HL-60 (cell line): ENCODE data around the gene MRPS23.

Experiments used
- POLR2AphosphoS5 ChIP-seq: IDR thresholded peaks from 2 replicates; pipeline ENCODE4 v1.6.1; 2012; ENCODE audit warnings: low read depth
- TF ChIP-seq, protein P1 (sequence below): IDR thresholded peaks from one replicate; pipeline ENCODE4 v1.5.1; 2011; ENCODE audit warnings: low read length, control low read depth, inconsistent platforms; ENCODE audit not compliant: insufficient read depth
- TF ChIP-seq, protein P2 (sequence below): IDR thresholded peaks from 2 replicates; pipeline ENCODE4 v1.6.1; 2012; ENCODE audit warnings: low read depth; ENCODE audit not compliant: insufficient replicate concordance

DNA sequence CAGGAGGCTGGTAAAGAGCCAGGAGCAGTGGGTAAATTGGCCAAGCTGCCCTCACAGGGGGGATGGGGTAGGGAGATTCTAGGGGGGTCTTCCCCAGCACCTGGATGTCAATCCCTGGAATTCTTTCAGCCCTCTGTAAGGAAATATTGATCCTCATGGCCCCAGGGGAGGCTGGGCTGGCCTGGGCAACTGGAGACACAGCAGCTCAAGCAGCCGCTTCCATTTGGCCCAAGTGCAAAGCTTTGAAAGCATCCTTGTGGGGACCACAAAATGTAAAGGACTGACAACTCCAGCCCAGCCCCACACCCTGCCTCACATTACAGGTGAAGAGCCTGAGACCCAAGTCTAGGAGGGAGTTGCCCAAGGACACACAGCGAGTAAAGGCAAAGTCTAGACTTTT, 39.4 kb upstream of the MRPS23 start:
- TF ChIP-seq, protein P1, sequence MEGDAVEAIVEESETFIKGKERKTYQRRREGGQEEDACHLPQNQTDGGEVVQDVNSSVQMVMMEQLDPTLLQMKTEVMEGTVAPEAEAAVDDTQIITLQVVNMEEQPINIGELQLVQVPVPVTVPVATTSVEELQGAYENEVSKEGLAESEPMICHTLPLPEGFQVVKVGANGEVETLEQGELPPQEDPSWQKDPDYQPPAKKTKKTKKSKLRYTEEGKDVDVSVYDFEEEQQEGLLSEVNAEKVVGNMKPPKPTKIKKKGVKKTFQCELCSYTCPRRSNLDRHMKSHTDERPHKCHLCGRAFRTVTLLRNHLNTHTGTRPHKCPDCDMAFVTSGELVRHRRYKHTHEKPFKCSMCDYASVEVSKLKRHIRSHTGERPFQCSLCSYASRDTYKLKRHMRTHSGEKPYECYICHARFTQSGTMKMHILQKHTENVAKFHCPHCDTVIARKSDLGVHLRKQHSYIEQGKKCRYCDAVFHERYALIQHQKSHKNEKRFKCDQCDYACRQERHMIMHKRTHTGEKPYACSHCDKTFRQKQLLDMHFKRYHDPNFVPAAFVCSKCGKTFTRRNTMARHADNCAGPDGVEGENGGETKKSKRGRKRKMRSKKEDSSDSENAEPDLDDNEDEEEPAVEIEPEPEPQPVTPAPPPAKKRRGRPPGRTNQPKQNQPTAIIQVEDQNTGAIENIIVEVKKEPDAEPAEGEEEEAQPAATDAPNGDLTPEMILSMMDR, result no peak
- no peak for TF ChIP-seq POLR2AphosphoS5
- TF ChIP-seq, protein P2, sequence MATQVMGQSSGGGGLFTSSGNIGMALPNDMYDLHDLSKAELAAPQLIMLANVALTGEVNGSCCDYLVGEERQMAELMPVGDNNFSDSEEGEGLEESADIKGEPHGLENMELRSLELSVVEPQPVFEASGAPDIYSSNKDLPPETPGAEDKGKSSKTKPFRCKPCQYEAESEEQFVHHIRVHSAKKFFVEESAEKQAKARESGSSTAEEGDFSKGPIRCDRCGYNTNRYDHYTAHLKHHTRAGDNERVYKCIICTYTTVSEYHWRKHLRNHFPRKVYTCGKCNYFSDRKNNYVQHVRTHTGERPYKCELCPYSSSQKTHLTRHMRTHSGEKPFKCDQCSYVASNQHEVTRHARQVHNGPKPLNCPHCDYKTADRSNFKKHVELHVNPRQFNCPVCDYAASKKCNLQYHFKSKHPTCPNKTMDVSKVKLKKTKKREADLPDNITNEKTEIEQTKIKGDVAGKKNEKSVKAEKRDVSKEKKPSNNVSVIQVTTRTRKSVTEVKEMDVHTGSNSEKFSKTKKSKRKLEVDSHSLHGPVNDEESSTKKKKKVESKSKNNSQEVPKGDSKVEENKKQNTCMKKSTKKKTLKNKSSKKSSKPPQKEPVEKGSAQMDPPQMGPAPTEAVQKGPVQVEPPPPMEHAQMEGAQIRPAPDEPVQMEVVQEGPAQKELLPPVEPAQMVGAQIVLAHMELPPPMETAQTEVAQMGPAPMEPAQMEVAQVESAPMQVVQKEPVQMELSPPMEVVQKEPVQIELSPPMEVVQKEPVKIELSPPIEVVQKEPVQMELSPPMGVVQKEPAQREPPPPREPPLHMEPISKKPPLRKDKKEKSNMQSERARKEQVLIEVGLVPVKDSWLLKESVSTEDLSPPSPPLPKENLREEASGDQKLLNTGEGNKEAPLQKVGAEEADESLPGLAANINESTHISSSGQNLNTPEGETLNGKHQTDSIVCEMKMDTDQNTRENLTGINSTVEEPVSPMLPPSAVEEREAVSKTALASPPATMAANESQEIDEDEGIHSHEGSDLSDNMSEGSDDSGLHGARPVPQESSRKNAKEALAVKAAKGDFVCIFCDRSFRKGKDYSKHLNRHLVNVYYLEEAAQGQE, result no peak
